Activated B cell treated with CpG ODN at 0.5 μM for 24 hours (primary cell): ENCODE measurements around the gene UBE2O. TPM values are rescaled to one million over a fixed set of nuclear protein-coding genes. Genes with fewer than 3 reads are reported as not detected.

Source experiments
- ATAC-seq: fragments of 200-7000 bp; cut with Tn5 transposase; one replicate; pipeline ENCODE4 v1.10.0; 2021; ENCODE audit warnings: low read depth, mild to moderate bottlenecking, moderate library complexity
- CTCF ChIA-PET: fragments of 350-600 bp; sonication (Branson Sonifier 250); formaldehyde crosslinking; loops from one replicate; lab custom pipeline; 2021; ENCODE audit warnings: antibody characterized with exemption; lab: Charles Lee
- POLR2A ChIA-PET: fragments of 350-600 bp; sonication (Branson Sonifier 250); formaldehyde crosslinking; loops from one replicate; lab custom pipeline; 2021; ENCODE audit warnings: antibody characterized with exemption; lab: Charles Lee
- DNase-seq: peaks from one replicate; pipeline ENCODE4 v3.0.0; 2022
- H3K27ac Mint-ChIP-seq: one replicate; pipeline ENCODE4 v1.8.0; 2020; ENCODE audit warnings: mixed read lengths
- H3K27me3 Mint-ChIP-seq: one replicate; pipeline ENCODE4 v1.8.0; 2021; ENCODE audit warnings: mixed read lengths
- H3K36me3 Mint-ChIP-seq: one replicate; pipeline ENCODE4 v1.8.0; 2021; ENCODE audit warnings: low read depth, mixed read lengths
- H3K4me1 Mint-ChIP-seq: one replicate; pipeline ENCODE4 v1.8.0; 2021; ENCODE audit warnings: mixed read lengths
- H3K4me3 Mint-ChIP-seq: one replicate; pipeline ENCODE4 v1.8.0; 2020; ENCODE audit warnings: mild to moderate bottlenecking, mixed read lengths
- H3K9me3 Mint-ChIP-seq: one replicate; pipeline ENCODE4 v1.8.0; 2020; ENCODE audit warnings: mixed read lengths
- CTCF ChIP-seq: fragments of 200-600 bp; IDR thresholded peaks from one replicate; pipeline ENCODE4 v1.8.0; 2022; ENCODE audit warnings: antibody characterized with exemption, mild to moderate bottlenecking
- intact Hi-C: fragments of 100-400 bp; cut with micrococcal nuclease; formaldehyde crosslinking; loops from one replicate; pipeline ENCODE4 v1.15.1; 2024
- total RNA-seq: library from RNA; stranded (reverse); gene quantifications from 2 replicates; pipeline ENCODE4 v1.2.3, GENCODE V29; 2022

UBE2O gene
- total RNA-seq, 1 donor from 2014 or later = 39.0 TPM

DNA sequence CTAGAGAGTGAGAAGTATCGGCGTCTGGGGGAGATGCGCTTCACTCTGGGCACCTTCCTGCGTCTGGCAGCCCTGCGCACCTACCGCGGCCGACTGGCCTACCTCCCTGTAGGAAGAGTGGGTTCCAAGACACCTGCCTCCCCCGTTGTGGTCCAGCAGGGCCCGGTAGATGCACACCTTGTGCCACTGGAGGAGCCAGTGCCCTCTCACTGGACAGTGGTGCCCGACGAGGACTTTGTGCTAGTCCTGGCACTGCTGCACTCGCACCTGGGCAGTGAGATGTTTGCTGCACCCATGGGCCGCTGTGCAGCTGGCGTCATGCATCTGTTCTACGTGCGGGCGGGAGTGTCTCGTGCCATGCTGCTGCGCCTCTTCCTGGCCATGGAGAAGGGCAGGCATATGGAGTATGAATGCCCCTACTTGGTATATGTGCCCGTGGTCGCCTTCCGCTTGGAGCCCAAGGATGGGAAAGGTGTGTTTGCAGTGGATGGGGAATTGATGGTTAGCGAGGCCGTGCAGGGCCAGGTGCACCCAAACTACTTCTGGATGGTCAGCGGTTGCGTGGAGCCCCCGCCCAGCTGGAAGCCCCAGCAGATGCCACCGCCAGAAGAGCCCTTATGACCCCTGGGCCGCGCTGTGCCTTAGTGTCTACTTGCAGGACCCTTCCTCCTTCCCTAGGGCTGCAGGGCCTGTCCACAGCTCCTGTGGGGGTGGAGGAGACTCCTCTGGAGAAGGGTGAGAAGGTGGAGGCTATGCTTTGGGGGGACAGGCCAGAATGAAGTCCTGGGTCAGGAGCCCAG is 65.8 kb downstream of the UBE2O start:
- Mint-ChIP-seq H3K4me3 (no peak overlapping the region), H3K4me1 (peaks cover 13% of the 10 kb centered on the region), H3K9me3 (no peaks in the 10 kb centered on the region), H3K36me3 (peaks cover 30% of the 10 kb centered on the region), H3K27ac (no peak overlapping the region), H3K27me3 (peaks cover 2% of the 10 kb centered on the region)
- intact Hi-C loops = loop anchor here (10.0 kb wide), 2 partner anchors 282 to 372 kb away; partner anchors contain the start of gene EXOC7
- DNase-seq (no peak), ATAC-seq (no peak)
- no peak for TF ChIP-seq CTCF
- ChIA-PET POLR2A (interaction anchor here (0.5 kb wide), 1 partner anchor 58 kb away, joined by 3 read pairs; no protein-coding TSS in a partner anchor), CTCF (interaction anchor here (0.9 to 3.2 kb wide), 2 partner anchors 10 to 86 kb away, joined by 3 to 29 read pairs; no protein-coding TSS in a partner anchor)

DNA sequence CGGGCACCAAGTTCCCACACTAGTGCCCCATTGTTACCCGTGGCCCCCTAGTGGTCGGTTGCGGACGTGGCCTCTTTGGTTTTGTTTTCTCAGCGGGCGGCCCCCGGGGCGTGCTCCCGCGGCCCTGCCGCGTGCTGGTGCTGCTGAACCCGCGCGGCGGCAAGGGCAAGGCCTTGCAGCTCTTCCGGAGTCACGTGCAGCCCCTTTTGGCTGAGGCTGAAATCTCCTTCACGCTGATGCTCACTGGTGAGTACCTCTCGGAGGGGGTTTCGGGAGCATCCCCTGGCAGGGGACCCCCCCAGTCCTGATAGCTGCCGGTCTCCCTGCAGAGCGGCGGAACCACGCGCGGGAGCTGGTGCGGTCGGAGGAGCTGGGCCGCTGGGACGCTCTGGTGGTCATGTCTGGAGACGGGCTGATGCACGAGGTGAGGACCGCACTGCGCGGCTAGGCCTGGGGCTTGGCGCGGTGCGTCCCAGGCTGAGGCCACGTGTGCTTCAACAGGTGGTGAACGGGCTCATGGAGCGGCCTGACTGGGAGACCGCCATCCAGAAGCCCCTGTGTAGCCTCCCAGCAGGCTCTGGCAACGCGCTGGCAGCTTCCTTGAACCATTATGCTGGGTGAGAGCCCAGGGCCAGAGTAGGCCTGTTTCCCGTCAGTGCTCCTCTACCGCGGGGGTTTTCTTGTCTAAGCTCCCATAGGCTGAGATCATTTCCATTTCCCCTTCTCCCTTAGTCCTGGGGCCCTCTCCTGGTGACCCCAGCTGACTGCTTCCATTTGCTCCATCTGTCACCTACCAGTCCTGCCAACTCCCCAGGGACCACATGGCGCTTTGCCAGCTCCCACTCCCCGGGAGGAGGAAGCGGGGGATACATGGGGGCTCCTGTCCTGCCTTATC is 66.8 kb downstream of the UBE2O start:
- ChIA-PET POLR2A (interaction anchor here (0.5 to 3.9 kb wide), 6 partner anchors 33 to 482 kb away, joined by 3 to 29 read pairs (median 3); partner anchors contain the start of gene PRPSAP1), CTCF (interaction anchor here (0.8 to 3.2 kb wide), 13 partner anchors 11 to 260 kb away, joined by 3 to 29 read pairs (median 4); partner anchors contain the start of genes PRPSAP1 and UBE2O)
- intact Hi-C loops = loop anchor here (1.0 to 10.0 kb wide), 3 partner anchors 171 to 371 kb away; partner anchors contain the start of gene EXOC7
- ATAC-seq (peak; percentile 47), DNase-seq (peak; percentile 78)
- Mint-ChIP-seq H3K27ac (no peak overlapping the region), H3K4me1 (peaks cover 15% of the 10 kb centered on the region), H3K4me3 (peak overlapping the region; percentile 75), H3K9me3 (no peaks in the 10 kb centered on the region), H3K27me3 (peaks cover 2% of the 10 kb centered on the region), H3K36me3 (peaks cover 23% of the 10 kb centered on the region)
- peak; percentile 62 for TF ChIP-seq CTCF

- Mint-ChIP-seq H3K36me3 (peaks cover 15% of the 10 kb centered on the region), H3K27ac (no peak overlapping the region), H3K4me3 (peak overlapping the region; percentile 75), H3K27me3 (peaks cover 2% of the 10 kb centered on the region), H3K9me3 (no peaks in the 10 kb centered on the region), H3K4me1 (peaks cover 15% of the 10 kb centered on the region)
- no peak for TF ChIP-seq CTCF
- ChIA-PET CTCF (interaction anchor here (0.6 to 3.2 kb wide), 18 partner anchors 10 to 1096 kb away, joined by 3 to 29 read pairs (median 4); partner anchors contain the start of genes PRPSAP1, SLC25A19 and UBE2O), POLR2A (interaction anchor here (0.6 to 3.9 kb wide), 10 partner anchors 8 to 541 kb away, joined by 3 to 29 read pairs (median 3); partner anchors contain the start of genes PRPSAP1, UBALD2, UNC13D and WBP2)
- ATAC-seq (peak; percentile 9), DNase-seq (peak; percentile 47)
- intact Hi-C loops = loop anchor here (1.0 to 10.0 kb wide), 5 partner anchors 31 to 370 kb away; partner anchors contain the start of genes EXOC7, GALR2 and SRP68
Measured at GRCh38 chr17:76384987-76385891, 67.7 kb downstream of the UBE2O start.

- Mint-ChIP-seq H3K36me3 (peaks cover 6% of the 10 kb centered on the region), H3K4me3 (peak within 1 kb of the TSS; percentile 86), H3K9me3 (no peaks in the 10 kb centered on the region), H3K27me3 (peaks cover 2% of the 10 kb centered on the region), H3K27ac (peak within 1 kb of the TSS; percentile 71), H3K4me1 (peaks cover 15% of the 10 kb centered on the region)
- intact Hi-C loops = loop anchor here (1.0 to 10.0 kb wide), 4 partner anchors 30 to 370 kb away; partner anchors contain the start of genes EXOC7, GALR2 and SRP68
- ChIA-PET CTCF (interaction anchor here (0.6 to 3.2 kb wide), 15 partner anchors 7 to 258 kb away, joined by 3 to 29 read pairs (median 4); partner anchors contain the start of genes PRPSAP1 and UBE2O), POLR2A (interaction anchor here (0.5 to 3.9 kb wide), 9 partner anchors 8 to 540 kb away, joined by 3 to 29 read pairs (median 3); partner anchors contain the start of genes PRPSAP1, UBALD2, UNC13D and WBP2)
- DNase-seq (peak; percentile 77), ATAC-seq (peak; percentile 75)
- no peak for TF ChIP-seq CTCF
Measured at GRCh38 chr17:76384222-76384986, 68.5 kb downstream of the UBE2O start, which contains the start of gene SPHK1. TSS of gene SPHK1 (plus strand) at chr17:76384609. CDS start at chr17:76385645, 1,036 bp downstream.
